B cell (primary cell): ENCODE measurements around the gene TMEM132D.

Experiments used
- CTCF ChIP-seq: fragments of 200-600 bp; IDR thresholded peaks from one replicate; pipeline ENCODE4 v1.8.0; 2022; ENCODE audit warnings: antibody characterized with exemption, mild to moderate bottlenecking
- EZH2 ChIP-seq: IDR thresholded peaks from 2 replicates; pipeline ENCODE4 v1.6.1; 2012; ENCODE audit warnings: borderline replicate concordance, low read depth, mild to moderate bottlenecking, moderate library complexity, low read length; ENCODE audit not compliant: insufficient read depth, poor library complexity, severe bottlenecking

DNA sequence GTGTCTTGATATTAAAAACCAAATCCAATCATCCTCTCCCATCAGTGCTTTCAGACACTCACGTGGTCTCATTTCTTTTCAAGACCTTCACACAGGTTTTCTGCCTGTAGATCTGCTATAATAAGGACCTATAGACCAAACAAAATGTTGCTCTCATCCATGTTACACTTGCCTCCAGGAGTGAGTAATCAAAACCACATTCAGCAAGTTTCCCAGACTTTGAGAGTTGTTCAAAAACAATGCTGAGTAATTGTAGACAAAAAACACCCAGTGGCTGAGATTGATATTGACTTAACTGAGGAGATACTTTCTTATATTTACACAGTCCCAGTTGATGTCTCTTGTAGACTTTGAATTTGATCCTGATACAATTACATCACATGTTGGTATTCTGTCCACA is 383.1 kb downstream of the TMEM132D start:
- TF ChIP-seq CTCF (no peak), EZH2 (no peak)
